Stimulated activated CD8-positive, alpha-beta memory T cell treated with anti-CD3 and anti-CD28 coated beads, Interleukin-12 subunit alpha, Interleukin-12 subunit beta, amount 100 ng/mL, for 24 hours (primary cell): ENCODE measurements around the gene SLC25A47.
"Not testable (repeated sequence)": the region's sequence is repeated elsewhere in the genome, so short reads cannot be mapped to it uniquely, and the experiment has no call there.

Experiments
- DNase-seq: peaks from one replicate; pipeline ENCODE4 v3.0.0-alpha.2; 2020; ENCODE audit errors: extremely low read depth

SLC25A47 gene

GRCh38 chr14:100290607-100291304 lies 32.4 kb upstream of the SLC25A47 start:
- no peak for DNase-seq

- DNase-seq, result no peak
Observed at GRCh38 chr14:100291305-100292075, 31.6 kb upstream of the SLC25A47 start.

GRCh38 chr14:100292301-100292775 lies 30.8 kb upstream of the SLC25A47 start:
- no peak for DNase-seq

- no peak for DNase-seq
Observed at GRCh38 chr14:100292776-100293461, 30.2 kb upstream of the SLC25A47 start.

- DNase-seq, result no peak
Observed at GRCh38 chr14:100293497-100294212, 29.5 kb upstream of the SLC25A47 start.

GRCh38 chr14:100294213-100294962 lies 28.8 kb upstream of the SLC25A47 start:
- DNase-seq, result no peak

- no peak for DNase-seq
Observed at GRCh38 chr14:100294963-100295330, 28.2 kb upstream of the SLC25A47 start.

- no peak for DNase-seq
Observed at GRCh38 chr14:100295376-100296105, 27.6 kb upstream of the SLC25A47 start.

GRCh38 chr14:100296106-100296651 lies 27.0 kb upstream of the SLC25A47 start:
- DNase-seq, result no peak

- not testable (repeated sequence) for DNase-seq
Observed at GRCh38 chr14:100296729-100297128, 26.4 kb upstream of the SLC25A47 start.

- DNase-seq, result no peak
Observed at GRCh38 chr14:100297320-100298300, 25.5 kb upstream of the SLC25A47 start.

- no peak for DNase-seq
Observed at GRCh38 chr14:100298551-100299237, 24.4 kb upstream of the SLC25A47 start.

- DNase-seq, result no peak
Observed at GRCh38 chr14:100299238-100299560, 23.9 kb upstream of the SLC25A47 start.

- no peak for DNase-seq
Observed at GRCh38 chr14:100302616-100303015, 20.5 kb upstream of the SLC25A47 start.

GRCh38 chr14:100303179-100303578 lies 20.0 kb upstream of the SLC25A47 start:
- DNase-seq, result no peak

- DNase-seq, result no peak
Observed at GRCh38 chr14:100303925-100304324, 19.2 kb upstream of the SLC25A47 start.

GRCh38 chr14:100304825-100305323 lies 18.3 kb upstream of the SLC25A47 start:
- no peak for DNase-seq
